ENCODE results near the gene CENPN.

DNA sequence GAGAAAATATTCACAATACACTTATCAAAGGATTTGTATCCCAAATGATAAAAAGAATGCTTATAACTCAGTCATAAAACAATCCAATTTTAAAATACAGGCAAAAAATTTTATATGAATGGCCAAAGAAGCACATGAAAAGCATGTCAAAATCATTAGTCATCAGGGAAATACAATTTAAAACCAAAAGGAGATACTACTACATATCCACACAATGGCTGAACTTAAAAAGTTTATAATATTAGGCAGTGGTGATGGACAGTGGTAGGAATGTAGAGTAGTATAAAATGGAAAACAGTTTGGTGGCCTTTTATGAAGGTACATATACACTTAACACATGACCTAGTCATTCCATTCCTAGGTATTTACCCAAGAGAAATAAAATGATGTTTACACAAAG lies 12.6 kb upstream of the CENPN start:
- TF ChIP-seq POLR2A (IDR thresholded peaks at IDR 0.05; ENCODE audit: low read length): no peak
- TF ChIP-seq GATA1 (IDR thresholded peaks at IDR 0.05; ENCODE audit: low read depth, low read length): no peak
